T47D (cell line): ENCODE data around the gene IFIH1.

Experiments used
- DNase-seq, 2 experiments: peaks; one replicate each; pipeline versions ENCODE4 v3.0.0 to v3.0.0-alpha.2; 2011 to 2012; ENCODE audit warnings: low read depth in 1 of 2, low spot score in 1 of 2
- JUND ChIP-seq: IDR thresholded peaks from 2 replicates; pipeline ENCODE4 v1.6.1; 2012; ENCODE audit warnings: low read depth
- in situ Hi-C: cut with HindIII; loops from 2 replicates; pipeline ENCODE4 v1.10.0; 2016; ENCODE audit warnings: low sequenced_read_pairs, low pct_unique_long_range_greater_than_20kb

IFIH1 gene

GRCh38 chr2:162242586-162243280 lies 75.8 kb downstream of the IFIH1 start:
- no peak for DNase-seq
- TF ChIP-seq JUND = no peak
- in situ Hi-C loops = no loop called here

GRCh38 chr2:162241571-162241970 lies 76.9 kb downstream of the IFIH1 start:
- in situ Hi-C loops = no loop called here
- no peak for TF ChIP-seq JUND
- no peak for DNase-seq

GRCh38 chr2:162234620-162235462 lies 83.6 kb downstream of the IFIH1 start:
- DNase-seq = no peak
- no peak for TF ChIP-seq JUND
- in situ Hi-C loops = no loop called here

- in situ Hi-C loops = no loop called here
- no peak for DNase-seq
- TF ChIP-seq JUND = no peak
These were observed 85.3 kb downstream of the IFIH1 start for GRCh38 chr2:162233197-162233596.

- in situ Hi-C loops = no loop called here
- no peak for DNase-seq
- no peak for TF ChIP-seq JUND
These were observed 85.8 kb downstream of the IFIH1 start for GRCh38 chr2:162232671-162233070.

- no peak for DNase-seq
- no peak for TF ChIP-seq JUND
- in situ Hi-C loops = no loop called here
These were observed 86.5 kb downstream of the IFIH1 start for GRCh38 chr2:162232027-162232426.

- no peak for DNase-seq
- no peak for TF ChIP-seq JUND
- in situ Hi-C loops = no loop called here
These were observed 87.7 kb downstream of the IFIH1 start for GRCh38 chr2:162230761-162231160.

- in situ Hi-C loops = no loop called here
- DNase-seq = no peak
- no peak for TF ChIP-seq JUND
These were observed 91.6 kb downstream of the IFIH1 start for GRCh38 chr2:162226836-162227235.

- in situ Hi-C loops = no loop called here
- no peak for TF ChIP-seq JUND
- DNase-seq = peak; percentile 21 to 67
These were observed 97.4 kb downstream of the IFIH1 start for GRCh38 chr2:162221064-162221463.

GRCh38 chr2:162220368-162220767 lies 98.1 kb downstream of the IFIH1 start:
- in situ Hi-C loops = no loop called here
- no peak for TF ChIP-seq JUND
- DNase-seq = no peak

- DNase-seq = no peak
- in situ Hi-C loops = no loop called here
- TF ChIP-seq JUND = no peak
These were observed 99.1 kb downstream of the IFIH1 start for GRCh38 chr2:162219426-162219825.

- in situ Hi-C loops = no loop called here
- TF ChIP-seq JUND = no peak
- DNase-seq = no peak
These were observed 100.9 kb downstream of the IFIH1 start for GRCh38 chr2:162217598-162217997.
